ENCODE measurements around the gene PLSCR5.

DNA sequence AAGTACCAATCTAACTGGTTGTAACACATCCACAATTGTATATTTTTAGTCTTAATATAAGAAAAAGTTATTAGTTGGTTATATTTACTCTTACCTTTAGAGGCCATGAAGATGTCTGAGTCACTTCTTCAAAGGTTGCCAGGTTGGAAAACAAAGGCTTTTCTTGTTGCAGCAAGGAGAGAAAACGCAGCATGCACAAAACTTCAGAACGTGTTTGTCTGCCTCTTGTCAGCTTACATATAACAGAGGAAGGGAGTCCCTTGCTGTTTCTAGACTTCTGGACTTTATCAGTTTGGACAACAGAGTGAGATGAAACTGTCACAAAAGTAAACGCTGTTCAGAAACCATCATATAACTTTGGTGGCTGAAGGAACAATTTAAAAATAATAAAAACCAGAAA is at the start of gene PLSCR5:
- TF ChIP-seq, protein P1, sequence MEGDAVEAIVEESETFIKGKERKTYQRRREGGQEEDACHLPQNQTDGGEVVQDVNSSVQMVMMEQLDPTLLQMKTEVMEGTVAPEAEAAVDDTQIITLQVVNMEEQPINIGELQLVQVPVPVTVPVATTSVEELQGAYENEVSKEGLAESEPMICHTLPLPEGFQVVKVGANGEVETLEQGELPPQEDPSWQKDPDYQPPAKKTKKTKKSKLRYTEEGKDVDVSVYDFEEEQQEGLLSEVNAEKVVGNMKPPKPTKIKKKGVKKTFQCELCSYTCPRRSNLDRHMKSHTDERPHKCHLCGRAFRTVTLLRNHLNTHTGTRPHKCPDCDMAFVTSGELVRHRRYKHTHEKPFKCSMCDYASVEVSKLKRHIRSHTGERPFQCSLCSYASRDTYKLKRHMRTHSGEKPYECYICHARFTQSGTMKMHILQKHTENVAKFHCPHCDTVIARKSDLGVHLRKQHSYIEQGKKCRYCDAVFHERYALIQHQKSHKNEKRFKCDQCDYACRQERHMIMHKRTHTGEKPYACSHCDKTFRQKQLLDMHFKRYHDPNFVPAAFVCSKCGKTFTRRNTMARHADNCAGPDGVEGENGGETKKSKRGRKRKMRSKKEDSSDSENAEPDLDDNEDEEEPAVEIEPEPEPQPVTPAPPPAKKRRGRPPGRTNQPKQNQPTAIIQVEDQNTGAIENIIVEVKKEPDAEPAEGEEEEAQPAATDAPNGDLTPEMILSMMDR (IDR thresholded peaks at IDR 0.05), result no peak
- TF ChIP-seq POLR2A (IDR thresholded peaks at IDR 0.05), result no peak
